OCI-LY1 (cell line): ENCODE measurements around the gene GNAI1.

Source experiments
- H2AFZ ChIP-seq: fragments of 200-600 bp; sonication (generic), shearing (Covaris generic); 2 replicates; pipeline ENCODE4 v1.6.0; 2014; ENCODE audit warnings: antibody characterized with exemption, mild to moderate bottlenecking, low read length
- H3F3A ChIP-seq: fragments of 200-600 bp; sonication (generic), shearing (Covaris generic); 2 replicates; pipeline ENCODE4 v1.6.0; 2014; ENCODE audit warnings: mild to moderate bottlenecking, antibody characterized with exemption, low read length, moderate library complexity; ENCODE audit not compliant: insufficient read depth
- H3K27ac ChIP-seq: fragments of 200-600 bp; sonication (generic); 2 replicates; pipeline ENCODE4 v1.5.1; 2014; ENCODE audit warnings: low read length, mixed run types, mild to moderate bottlenecking, low read depth; ENCODE audit not compliant: poor library complexity, severe bottlenecking
- H3K27me3 ChIP-seq: fragments of 200-600 bp; sonication (generic); 2 replicates; pipeline ENCODE4 v1.6.0; 2014; ENCODE audit warnings: antibody characterized with exemption, mild to moderate bottlenecking, low read length, moderate library complexity; ENCODE audit not compliant: insufficient read depth
- H3K36me3 ChIP-seq: fragments of 200-600 bp; sonication (generic); 2 replicates; pipeline ENCODE4 v1.6.1; 2014; ENCODE audit warnings: mild to moderate bottlenecking, antibody characterized with exemption, low read length, moderate library complexity, mixed read lengths; ENCODE audit not compliant: insufficient read depth
- H3K4me1 ChIP-seq: fragments of 200-600 bp; sonication (generic); 2 replicates; pipeline ENCODE4 v1.5.1; 2014; ENCODE audit warnings: mild to moderate bottlenecking, low read length, moderate library complexity; ENCODE audit not compliant: insufficient read depth, severe bottlenecking
- H3K4me2 ChIP-seq: fragments of 200-600 bp; sonication (generic), shearing (Covaris generic); 2 replicates; pipeline ENCODE4 v1.6.1; 2014; ENCODE audit warnings: low read length
- H3K4me3 ChIP-seq: fragments of 200-600 bp; sonication (generic); 2 replicates; pipeline ENCODE4 v1.5.1; 2014; ENCODE audit warnings: low read length, low read depth, mild to moderate bottlenecking, mixed read lengths; ENCODE audit not compliant: poor library complexity, severe bottlenecking
- H3K79me2 ChIP-seq: fragments of 200-600 bp; shearing (Covaris generic); 2 replicates; pipeline ENCODE4 v1.6.1; 2016; ENCODE audit warnings: mixed run types, low read length, mixed read lengths; ENCODE audit not compliant: insufficient read depth
- H3K9ac ChIP-seq: fragments of 200-600 bp; sonication (generic), shearing (Covaris generic); 2 replicates; pipeline ENCODE4 v1.6.1; 2014; ENCODE audit warnings: mild to moderate bottlenecking, low read length, mixed read lengths
- H3K9me2 ChIP-seq: fragments of 200-600 bp; sonication (generic), shearing (Covaris generic); 2 replicates; pipeline ENCODE4 v1.6.1; 2014; ENCODE audit warnings: low read depth, mild to moderate bottlenecking, low read length, mixed read lengths
- H3K9me3 ChIP-seq: fragments of 200-600 bp; shearing (Covaris generic); 2 replicates; pipeline ENCODE4 v1.6.1; 2014; ENCODE audit warnings: low read length, mixed read lengths
- H4K20me1 ChIP-seq: fragments of 200-600 bp; sonication (generic), shearing (Covaris generic); 2 replicates; pipeline ENCODE4 v1.6.0; 2016; ENCODE audit warnings: mild to moderate bottlenecking, low read length; ENCODE audit not compliant: insufficient read depth
- CTCF ChIP-seq: fragments of 200-600 bp; sonication (generic), shearing (Covaris generic); IDR thresholded peaks from 2 replicates; pipeline ENCODE4 v1.5.1; 2017; ENCODE audit warnings: mild to moderate bottlenecking, antibody characterized with exemption, low read length, moderate library complexity, mixed read lengths
- EZH2 ChIP-seq: fragments of 200-600 bp; sonication (generic), shearing (Covaris generic); IDR thresholded peaks from 2 replicates; pipeline ENCODE4 v1.8.0; 2017; ENCODE audit warnings: borderline replicate concordance, mixed run types, mild to moderate bottlenecking, antibody characterized with exemption, low read length, moderate library complexity, mixed read lengths

The GNAI1 gene

GRCh38 chr7:80137410-80137809, 2.8 kb downstream of the GNAI1 start:
- no peaks in the 10 kb centered on the region for H3K27me3 ChIP-seq
- H3F3A ChIP-seq, result no peaks in the 10 kb centered on the region
- no peak overlapping the region for H3K27ac ChIP-seq
- no peaks in the 10 kb centered on the region for H4K20me1 ChIP-seq
- H3K9ac ChIP-seq, result no peak overlapping the region
- no peak overlapping the region for H2AFZ ChIP-seq
- no peaks in the 10 kb centered on the region for H3K79me2 ChIP-seq
- H3K9me3 ChIP-seq, result no peaks in the 10 kb centered on the region
- TF ChIP-seq EZH2, result no peak
- TF ChIP-seq CTCF, result no peak
- H3K9me2 ChIP-seq, result no peaks in the 10 kb centered on the region
- H3K4me3 ChIP-seq, result no peak overlapping the region
- H3K4me1 ChIP-seq, result no peaks in the 10 kb centered on the region
- H3K36me3 ChIP-seq, result no peaks in the 10 kb centered on the region
- H3K4me2 ChIP-seq, result no peak overlapping the region

GRCh38 chr7:80139236-80139635, 4.6 kb downstream of the GNAI1 start:
- TF ChIP-seq CTCF (no peak), EZH2 (no peak)
- no peaks in the 10 kb centered on the region for H3K27me3 ChIP-seq
- no peaks in the 10 kb centered on the region for H3K79me2 ChIP-seq
- H3K9me2 ChIP-seq, result no peaks in the 10 kb centered on the region
- no peak overlapping the region for H3K9ac ChIP-seq
- no peaks in the 10 kb centered on the region for H4K20me1 ChIP-seq
- no peaks in the 10 kb centered on the region for H3K4me1 ChIP-seq
- no peaks in the 10 kb centered on the region for H3K36me3 ChIP-seq
- no peak overlapping the region for H3K4me2 ChIP-seq
- H3F3A ChIP-seq, result no peaks in the 10 kb centered on the region
- no peak overlapping the region for H3K27ac ChIP-seq
- no peak overlapping the region for H3K4me3 ChIP-seq
- no peak overlapping the region for H2AFZ ChIP-seq
- H3K9me3 ChIP-seq, result no peaks in the 10 kb centered on the region

- H3K36me3 ChIP-seq, result no peaks in the 10 kb centered on the region
- TF ChIP-seq EZH2 (no peak), CTCF (no peak)
- H3K27me3 ChIP-seq, result no peaks in the 10 kb centered on the region
- no peaks in the 10 kb centered on the region for H3K4me1 ChIP-seq
- H3K9ac ChIP-seq, result no peak overlapping the region
- no peaks in the 10 kb centered on the region for H3K79me2 ChIP-seq
- no peak overlapping the region for H2AFZ ChIP-seq
- H3K4me3 ChIP-seq, result no peak overlapping the region
- no peak overlapping the region for H3K27ac ChIP-seq
- H3K4me2 ChIP-seq, result no peak overlapping the region
- H3F3A ChIP-seq, result no peaks in the 10 kb centered on the region
- H3K9me3 ChIP-seq, result no peaks in the 10 kb centered on the region
- no peaks in the 10 kb centered on the region for H4K20me1 ChIP-seq
- no peaks in the 10 kb centered on the region for H3K9me2 ChIP-seq
Measured at GRCh38 chr7:80140388-80140787, 5.8 kb downstream of the GNAI1 start.
